Small intestine (tissue), 16 donors: ENCODE results near the gene CDX2. TPM values are rescaled to one million over a fixed set of nuclear protein-coding genes. Genes with fewer than 3 reads are reported as not detected.
"Not testable (repeated sequence)": the region's sequence is repeated elsewhere in the genome, so short reads cannot be mapped to it uniquely, and the experiment has no call there.

Experiments
- DNase-seq, 2 donors: peaks; one replicate each; pipeline versions ENCODE4 v3.0.0 to v3.0.0-alpha.2; 2013
- FAIRE-seq: peaks from 2 replicates; lab custom pipeline; 2012; peaks lifted over from hg19 to GRCh38; lab: Jason Lieb, UNC
- H3K27ac ChIP-seq, 3 donors: one replicate each; pipeline ENCODE4 v1.5.1; 2013; ENCODE audit warnings: low read length in 2 of 3, mild to moderate bottlenecking in 2 of 3, control low read depth in 1 of 3, inconsistent platforms in 1 of 3, low read depth in 1 of 3, moderate library complexity in 1 of 3
- H3K27me3 ChIP-seq, 3 donors: one replicate each; pipeline ENCODE4 v1.6.1; 2013; ENCODE audit warnings: low read length in 3 of 3, inconsistent platforms in 1 of 3; ENCODE audit not compliant: control insufficient read depth in 3 of 3, insufficient read depth in 3 of 3
- H3K36me3 ChIP-seq, 3 donors: one replicate each; pipeline ENCODE4 v1.6.1; 2013; ENCODE audit warnings: low read length in 3 of 3, inconsistent platforms in 1 of 3, low read depth in 1 of 3, mild to moderate bottlenecking in 1 of 3, moderate library complexity in 1 of 3; ENCODE audit not compliant: control insufficient read depth in 3 of 3, insufficient read depth in 2 of 3
- H3K4me1 ChIP-seq, 3 donors: one replicate each; pipeline ENCODE4 v1.6.1; 2013; ENCODE audit warnings: low read length in 2 of 3, inconsistent platforms in 1 of 3, low read depth in 1 of 3, mild to moderate bottlenecking in 1 of 3, moderate library complexity in 1 of 3; ENCODE audit not compliant: control insufficient read depth in 3 of 3, insufficient read depth in 2 of 3
- H3K4me3 ChIP-seq, 3 donors: one replicate each; pipeline ENCODE4 v1.5.1; 2013; ENCODE audit warnings: low read length in 3 of 3, control low read depth in 1 of 3, inconsistent platforms in 1 of 3, low read depth in 1 of 3, mild to moderate bottlenecking in 1 of 3, moderate library complexity in 1 of 3
- H3K9me3 ChIP-seq, 2 donors: one replicate each; pipeline ENCODE4 v1.6.1; 2013; ENCODE audit warnings: low read depth in 1 of 2, low read length in 1 of 2; ENCODE audit not compliant: control insufficient read depth in 2 of 2, insufficient read depth in 1 of 2
- WGBS, 3 donors: extraction: QIAGEN DNeasy Blood & Tissue Kit; methylation state at CpG; one replicate each; pipeline ENCODE4 v1.1.7; 2013; 5-methylcytosine and 5-hydroxymethylcytosine counted together
- long read RNA-seq, 10 donors: transcript quantifications; one replicate each; lab custom pipeline, GENCODE V29; 2026
- polyA plus RNA-seq, 4 donors: library from polyadenylated mRNA; stranded (reverse) in 3 of 4; unstranded in 1 of 4; fragments of 200-250 nt in 3 of 4; fragments of 120-200 nt in 1 of 4; gene quantifications; one replicate each; pipeline versions ENCODE4 v1.2.1 to v1.2.3, GENCODE V29; 2013
- donor health status: healthy with polysubstance abuse.
- donor health status: control.
- donor health status: control.
- donor health status: Bipolar disorder and iron deficiency.
- donor health status: healthy.

The CDX2 gene, protein sequence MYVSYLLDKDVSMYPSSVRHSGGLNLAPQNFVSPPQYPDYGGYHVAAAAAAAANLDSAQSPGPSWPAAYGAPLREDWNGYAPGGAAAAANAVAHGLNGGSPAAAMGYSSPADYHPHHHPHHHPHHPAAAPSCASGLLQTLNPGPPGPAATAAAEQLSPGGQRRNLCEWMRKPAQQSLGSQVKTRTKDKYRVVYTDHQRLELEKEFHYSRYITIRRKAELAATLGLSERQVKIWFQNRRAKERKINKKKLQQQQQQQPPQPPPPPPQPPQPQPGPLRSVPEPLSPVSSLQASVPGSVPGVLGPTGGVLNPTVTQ
- polyA plus RNA-seq = 100 to 1,000 TPM in 1 of 4 donors, 10 to 100 TPM in 3; 66.2 to 187 (median 93.4) TPM
- long read RNA-seq, donor 1, full-length matches to known transcripts = 160 of 191 reads
- long read RNA-seq, donor 1, partial matches to known transcripts = 31 of 191 reads
- long read RNA-seq, donor 1, other reads (novel, unspliced or antisense) = 0 of 191 reads
- long read RNA-seq, donor 2, full-length matches to known transcripts = 16 of 21 reads
- long read RNA-seq, donor 2, partial matches to known transcripts = 5 of 21 reads
- long read RNA-seq, donor 2, other reads (novel, unspliced or antisense) = 0 of 21 reads
- long read RNA-seq, donor 3, full-length matches to known transcripts = 40 of 66 reads
- long read RNA-seq, donor 3, partial matches to known transcripts = 26 of 66 reads
- long read RNA-seq, donor 3, other reads (novel, unspliced or antisense) = 0 of 66 reads
- long read RNA-seq, donor 4, full-length matches to known transcripts = 4 of 4 reads
- long read RNA-seq, donor 4, partial matches to known transcripts = 0 of 4 reads
- long read RNA-seq, donor 4, other reads (novel, unspliced or antisense) = 0 of 4 reads
- long read RNA-seq, donor 5, full-length matches to known transcripts = 13 of 13 reads
- long read RNA-seq, donor 5, partial matches to known transcripts = 0 of 13 reads
- long read RNA-seq, donor 5, other reads (novel, unspliced or antisense) = 0 of 13 reads
- long read RNA-seq, donor 6, full-length matches to known transcripts = 34 of 49 reads
- long read RNA-seq, donor 6, partial matches to known transcripts = 15 of 49 reads
- long read RNA-seq, donor 6, other reads (novel, unspliced or antisense) = 0 of 49 reads
- long read RNA-seq, donor 7 = 0 reads
- long read RNA-seq, donor 8 = 0 reads
- long read RNA-seq, donor 9, full-length matches to known transcripts = 10 of 10 reads
- long read RNA-seq, donor 9, partial matches to known transcripts = 0 of 10 reads
- long read RNA-seq, donor 9, other reads (novel, unspliced or antisense) = 0 of 10 reads
- long read RNA-seq, donor 10, full-length matches to known transcripts = 57 of 64 reads
- long read RNA-seq, donor 10, partial matches to known transcripts = 7 of 64 reads
- long read RNA-seq, donor 10, other reads (novel, unspliced or antisense) = 0 of 64 reads

DNA sequence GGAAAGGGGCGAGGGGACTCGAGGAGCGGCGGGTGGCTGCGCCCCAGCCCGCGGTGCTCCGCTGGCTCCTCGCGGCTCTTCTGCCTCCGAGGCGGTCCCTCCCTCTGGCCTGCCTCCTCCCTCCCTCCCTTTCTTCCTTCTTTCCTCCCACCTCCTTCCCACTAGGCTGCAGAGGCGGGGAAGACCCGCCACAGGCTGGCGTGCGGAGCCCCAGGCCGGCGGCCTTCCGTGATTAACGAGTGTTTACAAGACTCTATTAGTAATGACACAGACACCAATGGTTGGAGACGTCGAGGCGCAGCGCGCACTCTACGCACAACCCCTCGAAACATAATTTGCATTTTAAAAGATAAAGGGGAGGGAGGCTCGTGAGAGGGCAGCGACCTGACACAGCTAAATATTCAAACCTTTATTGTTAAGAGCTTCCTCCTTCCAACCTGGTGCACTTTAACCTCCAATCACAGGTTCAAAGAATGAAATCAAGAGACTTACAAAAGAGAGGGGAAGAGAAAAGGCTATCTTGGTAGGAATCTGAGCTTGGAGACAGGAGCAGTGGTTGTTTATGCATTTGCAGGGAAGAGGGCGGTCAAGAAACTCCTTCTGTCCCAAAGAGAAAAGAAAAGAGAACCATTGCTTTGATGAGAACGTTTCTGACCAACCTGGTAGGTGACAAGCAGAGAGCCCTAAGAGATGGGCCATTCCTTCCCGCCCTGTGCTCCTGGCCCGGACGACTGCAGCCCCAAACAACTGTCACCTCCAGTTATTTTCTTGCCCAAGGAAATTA is at the start of gene CDX2:
TSS of gene CDX2 (minus strand) at position 234 of the 784 bp plus-strand sequence. CDS start 309 bp downstream, outside the sequence.
- Histone ChIP-seq H3K9me3 (no peaks in the 10 kb centered on the region), H3K27me3 (peaks cover 0 to 53% (median 51%) of the 10 kb centered on the region in 3 donors), H3K27ac (peak within 1 kb of the TSS; percentile 95 to 98 (median 97)), H3K4me3 (peak within 1 kb of the TSS; percentile 78 to 97 (median 89)), H3K36me3 (peaks cover 0 to 39% (median 0%) of the 10 kb centered on the region in 3 donors), H3K4me1 (peaks cover 0 to 30% (median 4%) of the 10 kb centered on the region in 3 donors)
- WGBS, 3 donors = 1 to 5% (median 3%) methylated on average over 27 to 34 of the region's 34 CpGs
- FAIRE-seq (no peak), DNase-seq (peak; percentile 97 to 99)

- Histone ChIP-seq H3K4me3 (no peak overlapping the region), H3K36me3 (no peaks in the 10 kb centered on the region), H3K4me1 (no peaks in the 10 kb centered on the region), H3K27ac (no peak overlapping the region), H3K27me3 (peaks cover 0 to 2% (median 0%) of the 10 kb centered on the region in 3 donors), H3K9me3 (no peaks in the 10 kb centered on the region)
- DNase-seq (no peak), FAIRE-seq (no peak)
- WGBS, 3 donors = 54 to 70% (median 68%) methylated on average over 3 of the region's 3 CpGs
These were observed 45.2 kb upstream of the CDX2 start for GRCh38 chr13:28014301-28014700.

DNA sequence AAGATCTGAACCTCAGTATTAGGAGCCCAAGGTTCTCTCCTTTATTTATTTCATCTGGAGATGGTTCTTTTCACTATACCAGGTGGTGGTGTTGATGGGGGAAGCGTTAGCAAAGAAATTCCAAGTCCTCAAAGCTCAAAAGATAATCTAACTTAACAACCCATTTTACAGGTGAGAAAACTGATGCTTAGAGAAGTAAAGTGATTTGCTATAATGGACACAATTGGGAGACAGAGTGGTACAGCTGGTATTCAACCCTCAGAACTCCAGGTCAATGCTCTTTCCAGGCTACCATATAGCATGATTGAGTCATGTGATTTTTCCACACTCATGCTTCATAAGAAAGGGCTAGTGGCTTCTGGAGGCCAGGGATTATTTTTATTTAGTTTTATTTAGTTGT is 44.4 kb upstream of the CDX2 start:
- H3K27me3 ChIP-seq = peaks cover 0 to 2% (median 0%) of the 10 kb centered on the region in 3 donors
- FAIRE-seq (no peak), DNase-seq (no peak)
- no peaks in the 10 kb centered on the region for H3K9me3 ChIP-seq
- no peaks in the 10 kb centered on the region for H3K36me3 ChIP-seq
- H3K27ac ChIP-seq = no peak overlapping the region
- no peak overlapping the region for H3K4me3 ChIP-seq
- H3K4me1 ChIP-seq = no peaks in the 10 kb centered on the region
- WGBS, 3 donors = 82 to 100% (median 94%) methylated on average over 1 of the region's 1 CpG

- Histone ChIP-seq H3K27ac (no peak overlapping the region), H3K9me3 (no peaks in the 10 kb centered on the region), H3K4me1 (no peaks in the 10 kb centered on the region), H3K27me3 (peaks cover 0 to 2% (median 0%) of the 10 kb centered on the region in 3 donors), H3K4me3 (no peak overlapping the region), H3K36me3 (no peaks in the 10 kb centered on the region)
- FAIRE-seq = no peak
- peak in 1 of 2 donors; percentile 18 for DNase-seq
These were observed 43.8 kb upstream of the CDX2 start for GRCh38 chr13:28012896-28013295.

GRCh38 chr13:28012383-28012782 is 43.3 kb upstream of the CDX2 start:
- Histone ChIP-seq H3K4me3 (no peak overlapping the region), H3K27me3 (peaks cover 0 to 2% (median 0%) of the 10 kb centered on the region in 3 donors), H3K27ac (no peak overlapping the region), H3K36me3 (no peaks in the 10 kb centered on the region), H3K4me1 (no peaks in the 10 kb centered on the region), H3K9me3 (no peaks in the 10 kb centered on the region)
- WGBS, 3 donors = 74 to 87% (median 81%) methylated on average over 4 of the region's 4 CpGs
- FAIRE-seq (no peak), DNase-seq (no peak)

DNA sequence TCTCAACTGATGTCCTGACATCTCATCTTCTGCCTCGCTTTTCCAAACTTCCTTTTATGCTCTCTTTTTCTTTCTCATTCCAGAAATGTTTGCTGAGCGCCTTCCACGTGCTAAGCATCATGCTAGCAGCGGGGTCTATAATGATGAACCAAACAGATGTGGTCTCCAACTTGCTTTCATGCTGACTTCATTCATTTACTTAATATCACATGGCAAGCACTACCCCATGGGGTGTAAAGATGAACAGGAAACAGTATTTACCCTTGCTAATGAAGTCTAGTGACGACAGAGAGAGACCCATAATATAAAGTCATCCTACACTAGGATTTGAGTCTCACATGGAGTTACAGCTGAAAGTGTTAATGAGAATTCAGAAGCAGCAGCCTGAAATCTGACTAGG is 40.9 kb upstream of the CDX2 start:
- FAIRE-seq = no peak
- no peak for DNase-seq
- Histone ChIP-seq H3K4me3 (no peak overlapping the region), H3K36me3 (no peaks in the 10 kb centered on the region), H3K27ac (no peak overlapping the region), H3K27me3 (peaks cover 0 to 2% (median 0%) of the 10 kb centered on the region in 3 donors), H3K4me1 (no peaks in the 10 kb centered on the region), H3K9me3 (no peaks in the 10 kb centered on the region)
- WGBS, 3 donors = 76 to 82% (median 80%) methylated on average over 5 of the region's 5 CpGs

DNA sequence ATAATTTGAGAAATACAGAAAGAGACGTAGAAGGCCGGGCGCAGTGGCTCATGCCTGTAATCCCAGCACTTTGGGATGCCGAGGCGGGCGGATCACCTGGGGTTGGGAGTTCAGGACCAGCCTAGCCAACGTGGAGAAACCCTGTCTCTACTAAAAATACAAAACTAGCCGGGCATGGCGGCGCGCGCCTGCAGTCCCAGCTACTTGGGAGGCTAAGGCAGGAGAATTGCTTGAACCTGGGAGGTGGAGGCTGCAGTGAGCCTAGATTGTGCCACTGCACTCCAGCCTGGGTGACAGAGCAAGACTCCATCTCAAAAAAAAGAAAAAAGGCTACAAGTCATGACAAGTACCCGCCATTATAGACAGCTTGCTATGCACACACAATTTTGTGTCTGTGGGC is 35.9 kb upstream of the CDX2 start:
- FAIRE-seq, H3K27me3 ChIP-seq, DNase-seq, H3K4me3 ChIP-seq, H3K27ac ChIP-seq, H3K4me1 ChIP-seq, H3K9me3 ChIP-seq, H3K36me3 ChIP-seq: not testable (repeated sequence)
- 92 to 94% (median 94%) methylated on average over 13 of the region's 13 CpGs for WGBS, 3 donors
